PC-9 (cell line): ENCODE measurements around the gene SCGB1D2. TPM values are rescaled to one million over a fixed set of nuclear protein-coding genes. Genes with fewer than 3 reads are reported as not detected.

ENCODE experiments used
- BruUV-seq: library from RNA; stranded (reverse); fragments of 400-500 nt; replicated peaks from 2 replicates; lab custom pipeline; 2021; lab: Mats Ljungman, UMichigan
- CTCF ChIA-PET: fragments of 300-600 bp; sonication (Branson Sonifier 250); formaldehyde crosslinking; loops from one replicate; lab custom pipeline; 2022; ENCODE audit warnings: antibody characterized with exemption; lab: Charles Lee
- POLR2A ChIA-PET: fragments of 300-600 bp; sonication (Branson Sonifier 250); formaldehyde crosslinking; loops from one replicate; lab custom pipeline; 2022; ENCODE audit warnings: antibody characterized with exemption; ENCODE audit not compliant: unreplicated experiment; lab: Charles Lee
- DNase-seq, 2 experiments: peaks; one replicate each; pipeline versions ENCODE4 v3.0.0 to v3.0.0-alpha.2; 2015 to 2022; ENCODE audit warnings: mixed read lengths in 1 of 2
- H2AFZ ChIP-seq: fragments of 200-600 bp; sonication (generic); 2 replicates; pipeline ENCODE4 v1.8.1; 2017; ENCODE audit warnings: antibody characterized with exemption
- H3F3A ChIP-seq: fragments of 200-600 bp; sonication (generic); 2 replicates; pipeline ENCODE4 v1.8.1; 2017; ENCODE audit warnings: antibody characterized with exemption, mild to moderate bottlenecking, low read depth; ENCODE audit not compliant: insufficient read depth
- H3K27ac ChIP-seq: fragments of 200-600 bp; sonication (generic); 2 replicates; pipeline ENCODE4 v1.6.1; 2016; ENCODE audit warnings: mixed run types
- H3K27me3 ChIP-seq: fragments of 200-600 bp; sonication (generic); 2 replicates; pipeline ENCODE4 v1.6.1; 2016; ENCODE audit warnings: low read depth, mixed run types; ENCODE audit not compliant: insufficient read depth
- H3K36me3 ChIP-seq: fragments of 200-600 bp; sonication (generic); 2 replicates; pipeline ENCODE4 v1.6.1; 2016; ENCODE audit warnings: low read depth, mixed run types
- H3K4me1 ChIP-seq: fragments of 200-600 bp; sonication (generic); replicated peaks from 2 replicates; pipeline ENCODE4 v1.6.1; 2016; ENCODE audit warnings: mixed run types; ENCODE audit not compliant: insufficient read depth
- H3K4me2 ChIP-seq: fragments of 200-600 bp; sonication (generic); 2 replicates; pipeline ENCODE4 v1.6.1; 2017; ENCODE audit warnings: mixed run types
- H3K4me3 ChIP-seq: fragments of 200-600 bp; sonication (generic); 2 replicates; pipeline ENCODE4 v1.6.1; 2016; ENCODE audit warnings: mixed run types
- H3K79me2 ChIP-seq: fragments of 200-600 bp; sonication (generic); 2 replicates; pipeline ENCODE4 v1.6.1; 2017; ENCODE audit warnings: low read depth, mixed run types
- H3K9me2 ChIP-seq: fragments of 200-600 bp; sonication (generic); 2 replicates; pipeline ENCODE4 v1.8.1; 2017; ENCODE audit warnings: mild to moderate bottlenecking; ENCODE audit not compliant: insufficient read depth
- H3K9me3 ChIP-seq: fragments of 200-600 bp; sonication (generic); 2 replicates; pipeline ENCODE4 v1.8.1; 2016; ENCODE audit warnings: low read depth; ENCODE audit not compliant: insufficient read depth
- H4K20me1 ChIP-seq: fragments of 200-600 bp; sonication (generic); 2 replicates; pipeline ENCODE4 v1.8.1; 2017; ENCODE audit not compliant: insufficient read depth
- EZH2 ChIP-seq: fragments of 200-600 bp; sonication (generic); IDR thresholded peaks from 2 replicates; pipeline ENCODE4 v1.8.0; 2017; ENCODE audit warnings: antibody characterized with exemption, low read depth
- intact Hi-C: fragments of 100-400 bp; cut with micrococcal nuclease; formaldehyde crosslinking; loops from one replicate; pipeline ENCODE4 v1.10.0; 2022; ENCODE audit not compliant: unreplicated experiment
- total RNA-seq: library from RNA; stranded (reverse); gene quantifications from 2 replicates; pipeline ENCODE4 v1.2.3, GENCODE V29; 2021
- TF ChIP-seq, protein P1 (sequence below): fragments of 200-600 bp; sonication (generic); conservative IDR thresholded peaks from 2 replicates; pipeline ENCODE4 v1.6.1; 2017; ENCODE audit warnings: mixed run types, antibody characterized with exemption, mild to moderate bottlenecking, moderate library complexity

SCGB1D2 gene
- total RNA-seq, 1 experiment from 2014 or later = not detected

DNA sequence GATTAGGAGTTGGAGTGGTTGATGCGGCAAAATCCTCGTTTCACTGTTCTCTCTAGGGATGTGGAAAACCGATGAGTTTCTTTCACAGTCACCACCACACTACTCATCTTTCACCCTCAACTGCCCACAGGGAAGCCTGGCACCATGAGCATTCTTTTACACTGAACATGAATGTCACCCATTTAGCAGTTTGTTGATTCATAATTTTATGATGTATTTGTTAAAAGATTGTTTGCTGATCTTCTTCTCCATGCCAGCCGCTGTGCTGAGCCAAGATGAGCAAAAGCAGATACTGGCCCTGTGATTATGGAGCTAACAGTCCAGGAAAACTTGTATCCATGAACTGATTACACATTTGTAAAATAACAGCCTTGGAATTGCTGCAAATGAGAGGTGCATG is 3.9 kb upstream of the SCGB1D2 start:
- Histone ChIP-seq H3K9me3 (no peaks in the 10 kb centered on the region), H3K9me2 (no peaks in the 10 kb centered on the region), H3K79me2 (no peaks in the 10 kb centered on the region), H2AFZ (no peak overlapping the region), H4K20me1 (no peaks in the 10 kb centered on the region), H3K27ac (no peak overlapping the region), H3K4me2 (no peak overlapping the region), H3F3A (no peaks in the 10 kb centered on the region), H3K4me1 (no peaks in the 10 kb centered on the region), H3K36me3 (no peaks in the 10 kb centered on the region), H3K27me3 (peaks cover 49% of the 10 kb centered on the region), H3K4me3 (no peak overlapping the region)
- no TSS peak for BruUV-seq
- DNase-seq = no peak
- TF ChIP-seq, protein P1, sequence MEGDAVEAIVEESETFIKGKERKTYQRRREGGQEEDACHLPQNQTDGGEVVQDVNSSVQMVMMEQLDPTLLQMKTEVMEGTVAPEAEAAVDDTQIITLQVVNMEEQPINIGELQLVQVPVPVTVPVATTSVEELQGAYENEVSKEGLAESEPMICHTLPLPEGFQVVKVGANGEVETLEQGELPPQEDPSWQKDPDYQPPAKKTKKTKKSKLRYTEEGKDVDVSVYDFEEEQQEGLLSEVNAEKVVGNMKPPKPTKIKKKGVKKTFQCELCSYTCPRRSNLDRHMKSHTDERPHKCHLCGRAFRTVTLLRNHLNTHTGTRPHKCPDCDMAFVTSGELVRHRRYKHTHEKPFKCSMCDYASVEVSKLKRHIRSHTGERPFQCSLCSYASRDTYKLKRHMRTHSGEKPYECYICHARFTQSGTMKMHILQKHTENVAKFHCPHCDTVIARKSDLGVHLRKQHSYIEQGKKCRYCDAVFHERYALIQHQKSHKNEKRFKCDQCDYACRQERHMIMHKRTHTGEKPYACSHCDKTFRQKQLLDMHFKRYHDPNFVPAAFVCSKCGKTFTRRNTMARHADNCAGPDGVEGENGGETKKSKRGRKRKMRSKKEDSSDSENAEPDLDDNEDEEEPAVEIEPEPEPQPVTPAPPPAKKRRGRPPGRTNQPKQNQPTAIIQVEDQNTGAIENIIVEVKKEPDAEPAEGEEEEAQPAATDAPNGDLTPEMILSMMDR = no peak
- no peak for TF ChIP-seq EZH2
- POLR2A ChIA-PET = no interaction called here
- CTCF ChIA-PET = no interaction called here
- intact Hi-C loops = no loop called here

DNA sequence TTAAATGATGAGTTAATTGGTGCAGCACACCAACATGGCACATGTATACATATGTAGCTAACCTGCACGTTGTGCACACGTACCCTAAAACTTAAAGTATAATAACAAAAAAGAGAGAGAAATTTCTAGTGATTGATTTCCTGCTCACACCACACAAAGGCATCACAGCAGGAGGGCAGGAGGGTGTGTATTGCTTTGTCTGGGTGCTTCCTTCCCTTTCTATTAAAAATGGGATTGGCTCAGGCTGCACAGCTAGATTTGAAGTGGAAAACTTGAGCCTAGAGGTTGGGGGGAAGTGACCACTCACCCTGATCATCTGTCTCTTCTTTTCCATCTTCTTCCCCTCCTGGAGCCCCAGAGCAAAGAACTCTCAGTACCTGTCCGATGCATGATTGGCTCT is 944 bp upstream of the SCGB1D2 start:
- intact Hi-C loops = loop anchor here (10.0 kb wide), 1 partner anchor 64 kb away; no protein-coding TSS in a partner anchor
- ChIA-PET POLR2A (no interaction called here), CTCF (no interaction called here)
- Histone ChIP-seq H3K4me3 (no peak overlapping the region), H3K27me3 (peaks cover 48% of the 10 kb centered on the region), H3K36me3 (no peaks in the 10 kb centered on the region), H3K9me2 (no peaks in the 10 kb centered on the region), H3K4me1 (no peaks in the 10 kb centered on the region), H3K79me2 (no peaks in the 10 kb centered on the region), H3F3A (no peaks in the 10 kb centered on the region), H4K20me1 (no peaks in the 10 kb centered on the region), H2AFZ (no peak overlapping the region), H3K27ac (no peak overlapping the region), H3K9me3 (no peaks in the 10 kb centered on the region), H3K4me2 (no peak overlapping the region)
- no TSS peak for BruUV-seq
- TF ChIP-seq, protein P1 = no peak
- no peak for TF ChIP-seq EZH2
- DNase-seq = no peak

DNA sequence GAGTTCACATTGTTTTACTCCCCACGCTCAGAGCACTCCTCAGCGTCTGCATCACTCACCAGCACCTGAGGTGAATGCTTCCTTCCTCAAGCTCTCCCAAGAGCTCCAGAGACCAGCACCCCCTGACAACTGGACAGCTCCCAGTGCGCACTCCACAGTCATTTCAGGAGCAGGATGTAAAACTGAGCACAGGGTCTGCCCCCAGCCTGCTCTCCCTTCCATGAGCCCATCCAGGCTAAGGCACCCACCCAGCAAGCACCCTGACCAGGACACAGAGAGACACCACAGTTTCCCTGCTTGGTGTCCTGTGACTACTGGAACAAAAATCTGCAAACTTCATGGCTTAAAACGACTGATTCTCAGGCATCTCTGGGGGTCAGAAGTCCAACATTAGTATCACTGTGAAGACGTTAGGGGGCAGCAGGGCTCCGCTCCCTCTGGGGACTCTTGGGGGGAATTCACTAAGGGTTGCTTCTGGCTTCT is 3.3 kb downstream of the SCGB1D2 start:
- H3K4me3 ChIP-seq = no peak overlapping the region
- POLR2A ChIA-PET = no interaction called here

More for the DNA sequence above, 3.3 kb downstream of the SCGB1D2 start:
- H3K4me1 ChIP-seq = no peaks in the 10 kb centered on the region
- H3K36me3 ChIP-seq = no peaks in the 10 kb centered on the region
- H3K9me3 ChIP-seq = no peaks in the 10 kb centered on the region
- H3F3A ChIP-seq = no peaks in the 10 kb centered on the region
- BruUV-seq = no TSS peak
- intact Hi-C loops = loop anchor here (10.0 kb wide), 1 partner anchor 59 kb away; no protein-coding TSS in a partner anchor
- no peaks in the 10 kb centered on the region for H4K20me1 ChIP-seq
- TF ChIP-seq, protein P1 = peak; percentile 38; the same call in 1 of the 2 replicates
- TF ChIP-seq EZH2 = no peak
- peak in 1 of 2 experiments; percentile 25 for DNase-seq
- no peak overlapping the region for H3K4me2 ChIP-seq
- no peaks in the 10 kb centered on the region for H3K79me2 ChIP-seq
- H2AFZ ChIP-seq = no peak overlapping the region
- no peak overlapping the region for H3K27ac ChIP-seq
- H3K9me2 ChIP-seq = no peaks in the 10 kb centered on the region
- CTCF ChIA-PET = no interaction called here
- H3K27me3 ChIP-seq = peaks cover 34% of the 10 kb centered on the region; the same call in 1 of the 2 replicates
